Activated naive CD4-positive, alpha-beta T cell treated with anti-CD3 and anti-CD28 coated beads, Interleukin-2, amount 10 ng/mL, durations not matched to agents 7 days and 5 days (primary cell): ENCODE data around the gene IFIH1.

Experiments used
- CTCF ChIA-PET: fragments of 350-600 bp; sonication (Branson Sonifier 250); formaldehyde crosslinking; loops from one replicate; lab custom pipeline; 2021; ENCODE audit warnings: antibody characterized with exemption; lab: Charles Lee
- DNase-seq: peaks from one replicate; pipeline ENCODE4 v3.0.0-alpha.2; 2020
- H3K27ac Mint-ChIP-seq: one replicate; pipeline ENCODE4 v1.8.0; 2021; ENCODE audit warnings: mild to moderate bottlenecking, moderate library complexity, mixed read lengths
- H3K27me3 Mint-ChIP-seq: one replicate; pipeline ENCODE4 v1.8.0; 2021; ENCODE audit warnings: mild to moderate bottlenecking, mixed read lengths
- H3K36me3 Mint-ChIP-seq: one replicate; pipeline ENCODE4 v1.8.0; 2021; ENCODE audit warnings: mixed read lengths
- H3K4me1 Mint-ChIP-seq: one replicate; pipeline ENCODE4 v1.8.0; 2021; ENCODE audit warnings: mixed read lengths
- H3K4me3 Mint-ChIP-seq: one replicate; pipeline ENCODE4 v1.8.0; 2021; ENCODE audit warnings: mild to moderate bottlenecking, moderate library complexity, mixed read lengths
- H3K9me3 Mint-ChIP-seq: one replicate; pipeline ENCODE4 v1.8.0; 2021; ENCODE audit warnings: mixed read lengths

IFIH1 gene

GRCh38 chr2:162298669-162299335 is 19.7 kb downstream of the IFIH1 start:
- Mint-ChIP-seq H3K27ac (no peak overlapping the region), H3K4me3 (no peak overlapping the region), H3K36me3 (peaks cover 1% of the 10 kb centered on the region), H3K9me3 (no peaks in the 10 kb centered on the region), H3K27me3 (no peaks in the 10 kb centered on the region), H3K4me1 (no peaks in the 10 kb centered on the region)
- DNase-seq = no peak
- CTCF ChIA-PET = interaction anchor here (0.7 to 11.7 kb wide), 26 partner anchors 9 to 712 kb away, joined by 3 to 196 read pairs (median 6); partner anchors contain the start of genes GCA, GCG and IFIH1

DNA sequence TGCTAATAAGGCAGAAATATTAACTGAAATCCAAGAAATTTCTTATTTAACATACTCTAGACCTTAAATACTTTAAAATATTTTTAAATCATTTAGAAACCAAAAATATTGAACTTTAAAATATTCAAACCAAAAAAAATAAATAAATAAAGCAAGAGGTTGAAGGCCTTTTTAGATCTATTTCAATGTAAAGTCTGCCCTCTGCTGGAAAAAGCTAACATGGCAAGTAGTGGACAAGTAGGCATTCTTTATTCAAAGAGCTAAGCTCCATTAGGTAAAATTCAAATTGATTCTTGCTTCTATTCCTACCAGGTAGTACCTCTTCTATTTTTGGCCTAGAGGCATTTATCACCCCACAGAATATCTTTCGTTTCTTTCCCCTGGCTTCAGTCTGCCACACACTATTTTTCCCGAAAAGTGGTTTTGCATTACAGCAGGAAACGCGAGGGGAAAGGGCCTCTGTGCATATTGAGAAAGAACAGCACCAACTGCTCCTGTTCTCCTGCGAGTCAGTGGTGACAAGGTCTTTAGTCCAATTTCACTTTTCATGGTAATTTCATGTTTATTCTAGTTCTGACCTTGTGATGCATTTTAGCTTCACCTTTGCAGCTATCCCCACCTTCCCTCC is 20.4 kb downstream of the IFIH1 start:
- Mint-ChIP-seq H3K4me3 (no peak overlapping the region), H3K27me3 (no peaks in the 10 kb centered on the region), H3K27ac (no peak overlapping the region), H3K9me3 (no peaks in the 10 kb centered on the region), H3K36me3 (peaks cover 1% of the 10 kb centered on the region), H3K4me1 (no peaks in the 10 kb centered on the region)
- CTCF ChIA-PET = interaction anchor here (0.7 to 11.7 kb wide), 28 partner anchors 8 to 715 kb away, joined by 3 to 196 read pairs (median 5); partner anchors contain the start of genes GCA, GCG and IFIH1
- peak; percentile 71 for DNase-seq

DNA sequence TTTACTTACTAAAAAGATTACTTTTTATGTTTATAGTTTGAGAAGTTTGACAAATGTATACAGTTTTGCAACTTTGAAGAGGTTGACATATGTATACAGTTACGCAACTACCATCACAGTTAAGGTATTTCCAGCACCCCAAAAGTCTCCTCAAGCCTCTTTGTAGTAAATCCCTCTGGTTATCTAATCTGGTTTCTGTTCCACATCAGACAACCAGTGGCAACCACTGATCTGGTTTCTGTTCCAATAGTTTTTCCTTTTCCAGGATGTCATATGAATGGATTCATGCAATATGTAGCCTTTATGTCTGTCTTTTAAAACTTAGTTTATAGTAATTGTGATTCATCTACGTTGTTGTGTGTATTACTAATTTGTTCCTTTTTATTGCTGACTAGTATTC is 23.5 kb downstream of the IFIH1 start:
- no peak overlapping the region for H3K4me3 Mint-ChIP-seq
- H3K4me1 Mint-ChIP-seq = no peaks in the 10 kb centered on the region
- no peaks in the 10 kb centered on the region for H3K9me3 Mint-ChIP-seq
- H3K27ac Mint-ChIP-seq = no peak overlapping the region
- H3K27me3 Mint-ChIP-seq = no peaks in the 10 kb centered on the region
- CTCF ChIA-PET = interaction anchor here (0.6 to 11.7 kb wide), 2 partner anchors 74 to 172 kb away, joined by 3 to 196 read pairs; no protein-coding TSS in a partner anchor
- H3K36me3 Mint-ChIP-seq = peaks cover 3% of the 10 kb centered on the region
- DNase-seq = no peak

GRCh38 chr2:162293122-162293786 is 25.2 kb downstream of the IFIH1 start:
- DNase-seq = no peak
- no peak overlapping the region for H3K4me3 Mint-ChIP-seq
- no peaks in the 10 kb centered on the region for H3K4me1 Mint-ChIP-seq
- no peaks in the 10 kb centered on the region for H3K27me3 Mint-ChIP-seq
- no peak overlapping the region for H3K27ac Mint-ChIP-seq
- H3K9me3 Mint-ChIP-seq = no peaks in the 10 kb centered on the region
- CTCF ChIA-PET = interaction anchor here (11.7 kb wide), 1 partner anchor 72 kb away, joined by 196 read pairs; no protein-coding TSS in a partner anchor
- peaks cover 3% of the 10 kb centered on the region for H3K36me3 Mint-ChIP-seq

- Mint-ChIP-seq H3K36me3 (peaks cover 5% of the 10 kb centered on the region), H3K27ac (no peak overlapping the region), H3K9me3 (no peaks in the 10 kb centered on the region), H3K4me1 (no peaks in the 10 kb centered on the region), H3K4me3 (no peak overlapping the region), H3K27me3 (no peaks in the 10 kb centered on the region)
- DNase-seq = no peak
- CTCF ChIA-PET = interaction anchor here (0.7 to 1.7 kb wide), 3 partner anchors 9 to 71 kb away, joined by 3 to 6 read pairs (median 5); no protein-coding TSS in a partner anchor
These were observed 26.7 kb downstream of the IFIH1 start for GRCh38 chr2:162291748-162292147.

DNA sequence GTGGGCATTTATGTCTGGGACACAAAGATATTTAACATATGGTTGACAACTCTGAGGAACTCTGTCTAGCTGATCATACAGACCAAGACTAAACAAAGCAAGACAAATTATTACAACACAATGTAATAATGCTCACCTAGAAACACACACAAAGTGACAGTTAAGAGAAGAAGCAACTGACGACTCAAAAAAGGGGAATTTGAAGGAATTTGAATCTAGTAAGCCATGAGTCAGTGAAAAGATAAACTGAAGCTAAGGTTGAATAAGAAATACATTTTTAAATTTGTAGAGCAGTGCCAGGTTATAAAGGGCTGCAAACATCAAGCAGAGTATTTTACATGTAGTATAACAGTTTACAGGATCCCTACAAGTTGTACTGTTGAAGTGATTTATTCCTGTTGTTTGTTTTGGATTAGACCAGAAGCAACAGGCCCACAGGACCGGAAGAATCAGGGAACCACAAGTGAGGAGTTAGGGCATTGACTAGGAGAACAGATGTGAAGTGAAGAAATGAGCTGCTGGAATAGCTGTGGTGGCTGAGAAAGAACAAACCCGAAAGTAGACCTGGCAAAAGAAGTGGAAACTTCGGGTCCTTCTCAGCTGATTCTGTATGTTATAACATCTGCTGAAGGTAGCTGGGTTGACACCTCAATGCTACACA is 35.6 kb downstream of the IFIH1 start:
- peaks cover 35% of the 10 kb centered on the region for H3K36me3 Mint-ChIP-seq
- H3K4me1 Mint-ChIP-seq = no peaks in the 10 kb centered on the region
- H3K27ac Mint-ChIP-seq = no peak overlapping the region
- H3K9me3 Mint-ChIP-seq = no peaks in the 10 kb centered on the region
- no peak for DNase-seq
- CTCF ChIA-PET = interaction anchor here (1.0 to 2.5 kb wide), 3 partner anchors 15 to 63 kb away, joined by 3 to 9 read pairs (median 5); no protein-coding TSS in a partner anchor
- H3K4me3 Mint-ChIP-seq = no peak overlapping the region
- H3K27me3 Mint-ChIP-seq = no peaks in the 10 kb centered on the region

GRCh38 chr2:162280654-162281053 is 37.8 kb downstream of the IFIH1 start:
- Mint-ChIP-seq H3K27me3 (no peaks in the 10 kb centered on the region), H3K4me3 (no peak overlapping the region), H3K36me3 (peaks cover 41% of the 10 kb centered on the region), H3K27ac (no peak overlapping the region), H3K4me1 (no peaks in the 10 kb centered on the region), H3K9me3 (no peaks in the 10 kb centered on the region)
- no peak for DNase-seq
- CTCF ChIA-PET = interaction anchor here (1.3 to 3.1 kb wide), 3 partner anchors 9 to 23 kb away, joined by 4 to 8 read pairs (median 8); no protein-coding TSS in a partner anchor

GRCh38 chr2:162277381-162277780 is 41.1 kb downstream of the IFIH1 start:
- peaks cover 28% of the 10 kb centered on the region for H3K36me3 Mint-ChIP-seq
- no peaks in the 10 kb centered on the region for H3K27me3 Mint-ChIP-seq
- CTCF ChIA-PET = interaction anchor here (1.0 to 2.3 kb wide), 5 partner anchors 21 to 124 kb away, joined by 3 to 9 read pairs (median 3); no protein-coding TSS in a partner anchor
- H3K4me3 Mint-ChIP-seq = no peak overlapping the region
- DNase-seq = no peak
- no peaks in the 10 kb centered on the region for H3K9me3 Mint-ChIP-seq
- H3K4me1 Mint-ChIP-seq = no peaks in the 10 kb centered on the region
- H3K27ac Mint-ChIP-seq = no peak overlapping the region

- Mint-ChIP-seq H3K27ac (no peak overlapping the region), H3K9me3 (no peaks in the 10 kb centered on the region), H3K36me3 (peaks cover 26% of the 10 kb centered on the region), H3K4me3 (no peak overlapping the region), H3K4me1 (no peaks in the 10 kb centered on the region), H3K27me3 (no peaks in the 10 kb centered on the region)
- CTCF ChIA-PET = interaction anchor here (0.6 kb wide), 1 partner anchor 9 kb away, joined by 3 read pairs; no protein-coding TSS in a partner anchor
- no peak for DNase-seq
These were observed 50.5 kb downstream of the IFIH1 start for GRCh38 chr2:162267996-162268395.

DNA sequence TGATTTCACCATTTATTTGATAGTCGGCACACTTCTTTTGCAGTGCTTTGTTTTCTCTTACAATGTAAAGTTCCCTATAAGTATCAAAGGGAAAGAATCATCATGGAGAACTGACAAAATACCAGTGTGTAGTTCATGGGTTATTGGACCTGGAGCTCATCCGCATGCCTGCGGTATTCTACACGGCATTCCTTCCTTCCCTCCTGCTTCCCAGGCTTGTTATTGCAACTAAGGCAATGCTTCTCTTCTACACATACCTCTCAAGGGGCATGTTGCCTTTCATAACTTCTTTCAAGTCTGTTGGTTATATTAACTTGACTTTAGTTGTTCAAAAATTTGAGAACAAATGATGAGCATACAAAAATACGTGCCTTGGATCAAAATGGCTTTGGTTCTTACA is 51.0 kb downstream of the IFIH1 start:
- DNase-seq = no peak

GRCh38 chr2:162266460-162266760 is 52.1 kb downstream of the IFIH1 start:
- Mint-ChIP-seq H3K4me1 (peaks cover 6% of the 10 kb centered on the region), H3K9me3 (no peaks in the 10 kb centered on the region), H3K4me3 (no peak overlapping the region), H3K27me3 (no peaks in the 10 kb centered on the region), H3K27ac (no peak overlapping the region), H3K36me3 (peaks cover 17% of the 10 kb centered on the region)
- CTCF ChIA-PET = no interaction called here
- DNase-seq = no peak

More for the DNA sequence above, 51.0 kb downstream of the IFIH1 start:
- no peak overlapping the region for H3K27ac Mint-ChIP-seq
- H3K4me1 Mint-ChIP-seq = no peaks in the 10 kb centered on the region
- CTCF ChIA-PET = interaction anchor here (0.6 kb wide), 1 partner anchor 9 kb away, joined by 3 read pairs; no protein-coding TSS in a partner anchor
- no peak overlapping the region for H3K4me3 Mint-ChIP-seq
- no peaks in the 10 kb centered on the region for H3K27me3 Mint-ChIP-seq
- H3K9me3 Mint-ChIP-seq = no peaks in the 10 kb centered on the region
- peaks cover 25% of the 10 kb centered on the region for H3K36me3 Mint-ChIP-seq

DNA sequence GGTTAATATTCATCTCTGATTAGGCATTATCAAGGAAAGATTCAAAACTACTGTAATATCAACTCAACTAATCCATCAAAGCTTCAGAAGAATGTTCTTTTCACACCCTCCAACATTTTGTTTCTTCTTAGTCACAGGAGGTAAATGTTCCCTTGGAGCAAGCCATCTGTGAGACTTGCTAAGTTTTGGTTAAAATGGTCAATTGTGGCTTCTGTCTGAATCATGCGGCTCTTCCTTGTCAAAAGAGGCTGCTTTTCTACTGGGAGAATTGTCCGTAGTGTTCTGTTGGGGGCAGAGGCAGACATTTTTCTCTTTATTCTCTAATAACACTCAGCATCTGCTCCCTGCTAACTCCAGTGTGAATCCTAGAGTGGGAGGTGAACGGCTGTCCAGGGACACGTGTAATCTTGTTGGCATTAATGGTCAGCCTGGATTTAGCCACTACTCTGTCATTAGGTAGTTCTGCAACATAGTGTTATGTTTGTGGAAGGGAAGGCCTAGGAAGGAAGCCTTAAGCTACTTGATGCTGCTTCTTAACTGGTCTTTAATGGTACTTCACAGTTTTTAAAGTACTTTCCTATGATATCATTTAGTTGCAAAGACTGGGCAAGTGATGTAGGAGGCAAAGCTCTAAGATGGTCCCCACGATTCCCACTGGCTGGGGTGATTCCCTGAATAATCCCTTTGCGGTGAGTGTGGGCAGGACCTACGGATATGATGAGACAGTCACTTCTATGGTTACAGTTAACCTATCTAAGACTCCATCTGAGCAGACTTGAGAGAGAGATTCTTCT is 52.6 kb downstream of the IFIH1 start:
- peaks cover 12% of the 10 kb centered on the region for H3K4me1 Mint-ChIP-seq
- CTCF ChIA-PET = no interaction called here

More for the DNA sequence above, 52.6 kb downstream of the IFIH1 start:
- Mint-ChIP-seq H3K9me3 (no peaks in the 10 kb centered on the region), H3K27me3 (no peaks in the 10 kb centered on the region), H3K36me3 (peaks cover 14% of the 10 kb centered on the region), H3K27ac (no peak overlapping the region), H3K4me3 (no peak overlapping the region)
- DNase-seq = no peak
